DOHH2 (cell line): ENCODE measurements around the gene SH3TC2.

Experiments used
- H3F3A ChIP-seq: fragments of 200-600 bp; sonication (generic), shearing (Covaris generic); 2 replicates; pipeline ENCODE4 v1.6.0; 2016; ENCODE audit warnings: antibody characterized with exemption, mild to moderate bottlenecking; ENCODE audit not compliant: control insufficient read depth, insufficient read depth
- H3K27ac ChIP-seq: fragments of 200-600 bp; sonication (generic); 2 replicates; pipeline ENCODE4 v1.5.1; 2014; ENCODE audit warnings: low read depth, mild to moderate bottlenecking, low read length, moderate library complexity
- H3K27me3 ChIP-seq: fragments of 200-600 bp; sonication (generic); 2 replicates; pipeline ENCODE4 v1.6.1; 2014; ENCODE audit warnings: mild to moderate bottlenecking, low read length, mixed read lengths; ENCODE audit not compliant: control insufficient read depth
- H3K36me3 ChIP-seq: fragments of 200-600 bp; sonication (generic); 2 replicates; pipeline ENCODE4 v1.6.1; 2014; ENCODE audit warnings: mild to moderate bottlenecking, low read length, moderate library complexity, mixed read lengths; ENCODE audit not compliant: control insufficient read depth
- H3K4me1 ChIP-seq: fragments of 200-600 bp; sonication (generic); 2 replicates; pipeline ENCODE4 v1.6.1; 2014; ENCODE audit warnings: mild to moderate bottlenecking, low read length, mixed read lengths; ENCODE audit not compliant: control insufficient read depth
- H3K4me2 ChIP-seq: fragments of 200-600 bp; sonication (generic); 2 replicates; pipeline ENCODE4 v1.6.0; 2014; ENCODE audit warnings: mild to moderate bottlenecking, low read length, moderate library complexity
- H3K4me3 ChIP-seq: fragments of 200-600 bp; sonication (generic); 2 replicates; pipeline ENCODE4 v1.5.1; 2014; ENCODE audit warnings: mild to moderate bottlenecking, low read length, mixed read lengths
- H3K79me2 ChIP-seq: fragments of 200-600 bp; sonication (generic); 2 replicates; pipeline ENCODE4 v1.6.1; 2014; ENCODE audit warnings: mild to moderate bottlenecking, low read length, mixed read lengths; ENCODE audit not compliant: control insufficient read depth
- H3K9me2 ChIP-seq: fragments of 200-600 bp; sonication (generic); replicated peaks from 2 replicates; pipeline ENCODE4 v1.6.1; 2014; ENCODE audit warnings: mild to moderate bottlenecking, low read length, mixed read lengths; ENCODE audit not compliant: control insufficient read depth
- H3K9me3 ChIP-seq: fragments of 200-600 bp; sonication (generic); 2 replicates; pipeline ENCODE4 v1.6.1; 2014; ENCODE audit warnings: antibody characterized with exemption, low read length, mixed read lengths; ENCODE audit not compliant: control insufficient read depth, insufficient read depth
- H4K20me1 ChIP-seq: fragments of 200-600 bp; sonication (generic); 2 replicates; pipeline ENCODE4 v1.6.0; 2014; ENCODE audit warnings: low read depth, mild to moderate bottlenecking, antibody characterized with exemption, low read length, moderate library complexity; ENCODE audit not compliant: control insufficient read depth, insufficient read depth
- CTCF ChIP-seq: fragments of 200-600 bp; sonication (generic); IDR thresholded peaks from one replicate; pipeline ENCODE4 v1.5.1; 2014; ENCODE audit warnings: antibody characterized with exemption, mild to moderate bottlenecking, low read depth, low read length; ENCODE audit not compliant: poor library complexity, severe bottlenecking
- EZH2phosphoT487 ChIP-seq: fragments of 200-600 bp; sonication (generic); IDR thresholded peaks from 2 replicates; pipeline ENCODE4 v1.6.1; 2017; ENCODE audit warnings: borderline replicate concordance, mild to moderate bottlenecking, antibody characterized with exemption, low read length, moderate library complexity, mixed read lengths

Gene SH3TC2

GRCh38 chr5:149043641-149044040 lies 19.2 kb downstream of the SH3TC2 start:
- Histone ChIP-seq H3K27me3 (peaks cover 7% of the 10 kb centered on the region), H3K9me3 (no peaks in the 10 kb centered on the region), H3K4me3 (no peak overlapping the region), H3K9me2 (no peaks in the 10 kb centered on the region), H4K20me1 (no peaks in the 10 kb centered on the region), H3K4me1 (no peaks in the 10 kb centered on the region), H3K36me3 (no peaks in the 10 kb centered on the region), H3K27ac (no peak overlapping the region), H3F3A (no peaks in the 10 kb centered on the region), H3K79me2 (no peaks in the 10 kb centered on the region), H3K4me2 (no peak overlapping the region)
- TF ChIP-seq CTCF (no peak), EZH2phosphoT487 (no peak)

- no peak overlapping the region for H3K4me2 ChIP-seq
- H3K4me3 ChIP-seq = no peak overlapping the region
- TF ChIP-seq EZH2phosphoT487 = no peak
- no peak for TF ChIP-seq CTCF
- H3K36me3 ChIP-seq = no peaks in the 10 kb centered on the region
- no peaks in the 10 kb centered on the region for H3K4me1 ChIP-seq
- H3F3A ChIP-seq = no peaks in the 10 kb centered on the region
- no peak overlapping the region for H3K27ac ChIP-seq
- H3K9me3 ChIP-seq = no peaks in the 10 kb centered on the region
- no peaks in the 10 kb centered on the region for H3K9me2 ChIP-seq
- no peaks in the 10 kb centered on the region for H4K20me1 ChIP-seq
- 0 out of 2 replicates have a peak, but pooled peaks cover 5% of the 10 kb centered on the region for H3K27me3 ChIP-seq
- no peaks in the 10 kb centered on the region for H3K79me2 ChIP-seq
Observed at GRCh38 chr5:149042865-149043264, 20.0 kb downstream of the SH3TC2 start.

GRCh38 chr5:149041242-149041641 lies 21.6 kb downstream of the SH3TC2 start:
- Histone ChIP-seq H3K27ac (no peak overlapping the region), H3K36me3 (no peaks in the 10 kb centered on the region), H3K4me3 (no peak overlapping the region), H3K27me3 (peaks cover 5% of the 10 kb centered on the region; the same call in 1 of the 2 replicates), H3K9me2 (no peaks in the 10 kb centered on the region), H3K79me2 (no peaks in the 10 kb centered on the region), H3K9me3 (no peaks in the 10 kb centered on the region), H4K20me1 (no peaks in the 10 kb centered on the region), H3K4me2 (no peak overlapping the region), H3K4me1 (no peaks in the 10 kb centered on the region), H3F3A (no peaks in the 10 kb centered on the region)
- TF ChIP-seq EZH2phosphoT487 (no peak), CTCF (no peak)

- Histone ChIP-seq H3K27ac (no peak overlapping the region), H3K9me2 (no peaks in the 10 kb centered on the region), H3K4me3 (no peak overlapping the region), H3K4me2 (no peak overlapping the region), H3K36me3 (no peaks in the 10 kb centered on the region), H3F3A (no peaks in the 10 kb centered on the region), H3K27me3 (peaks cover 13% of the 10 kb centered on the region; the same call in 1 of the 2 replicates), H3K79me2 (no peaks in the 10 kb centered on the region), H3K4me1 (no peaks in the 10 kb centered on the region), H4K20me1 (no peaks in the 10 kb centered on the region), H3K9me3 (no peaks in the 10 kb centered on the region)
- TF ChIP-seq CTCF (no peak), EZH2phosphoT487 (no peak)
Observed at GRCh38 chr5:149040421-149040820, 22.4 kb downstream of the SH3TC2 start.
